NCI-H128 (cell line): ENCODE measurements around the gene ANGPT4.

Source experiments
- DNase-seq: peaks from one replicate; lab custom pipeline; 2025; ENCODE audit not compliant: unreplicated experiment; lab: John Stamatoyannopoulos, UW

The ANGPT4 gene

GRCh38 chr20:845941-846893 lies 69.9 kb downstream of the ANGPT4 start:
- DNase-seq = no peak

DNA sequence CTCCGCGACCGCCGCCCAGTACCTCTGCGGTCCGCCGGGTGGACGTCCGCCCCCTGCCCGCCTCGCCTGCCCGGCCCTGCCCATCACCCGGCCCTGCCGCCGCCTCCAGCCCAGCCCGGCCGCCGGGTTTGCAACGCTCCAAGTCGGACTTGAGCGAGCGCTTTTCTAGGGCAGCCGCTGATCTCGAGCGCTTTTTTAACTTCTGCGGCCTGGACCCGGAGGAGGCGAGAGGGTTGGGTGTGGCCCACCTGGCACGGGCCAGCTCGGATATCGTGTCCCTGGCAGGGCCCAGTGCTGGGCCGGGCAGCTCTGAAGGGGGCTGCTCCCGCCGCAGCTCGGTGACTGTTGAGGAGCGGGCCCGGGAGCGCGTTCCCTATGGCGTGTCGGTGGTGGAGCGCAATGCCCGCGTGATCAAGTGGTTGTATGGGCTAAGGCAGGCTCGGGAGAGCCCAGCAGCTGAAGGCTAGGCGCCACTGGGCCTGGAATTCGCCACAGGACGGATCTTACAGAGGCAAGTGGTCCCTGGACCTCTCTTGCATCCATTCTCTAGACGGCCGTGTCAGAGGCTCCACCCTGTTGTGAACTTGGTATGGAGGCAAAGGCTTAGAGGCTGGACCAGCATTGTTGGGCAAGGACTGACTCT lies 70.8 kb downstream of the ANGPT4 start:
- no peak for DNase-seq

DNA sequence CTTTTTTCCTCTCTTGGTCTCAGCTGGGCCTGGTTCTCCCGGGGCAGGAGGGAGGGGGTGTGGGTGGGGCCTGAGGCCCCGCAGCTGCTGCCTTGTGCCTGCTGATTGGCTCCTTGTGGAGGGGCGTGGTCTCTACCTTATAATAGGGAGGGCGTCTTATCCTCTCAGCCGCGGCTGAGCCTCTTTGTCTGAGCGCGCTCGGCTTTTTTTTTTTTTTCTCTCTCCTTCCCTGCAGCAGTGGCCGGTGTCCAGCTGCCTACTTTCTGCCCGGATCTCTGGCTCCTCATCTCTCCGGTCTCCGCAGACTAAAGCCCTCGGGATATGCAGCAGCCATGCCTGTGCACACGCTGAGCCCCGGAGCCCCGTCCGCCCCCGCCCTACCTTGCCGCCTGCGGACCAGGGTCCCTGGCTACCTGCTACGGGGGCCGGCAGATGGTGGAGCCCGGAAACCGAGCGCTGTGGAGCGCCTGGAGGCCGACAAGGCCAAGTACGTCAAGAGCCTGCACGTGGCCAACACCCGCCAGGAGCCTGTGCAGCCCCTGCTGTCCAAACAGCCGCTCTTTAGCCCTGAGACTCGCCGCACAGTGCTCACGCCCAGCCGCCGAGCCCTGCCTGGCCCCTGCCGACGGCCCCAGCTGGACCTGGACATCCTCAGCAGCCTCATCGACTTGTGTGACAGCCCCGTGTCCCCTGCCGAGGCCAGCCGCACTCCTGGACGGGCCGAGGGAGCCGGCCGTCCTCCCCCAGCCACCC lies 71.5 kb downstream of the ANGPT4 start:
- DNase-seq = peak; percentile 89

- DNase-seq = no peak
Observed at GRCh38 chr20:843912-844311, 72.2 kb downstream of the ANGPT4 start.

- DNase-seq = no peak
Observed at GRCh38 chr20:842547-842940, 73.6 kb downstream of the ANGPT4 start.

DNA sequence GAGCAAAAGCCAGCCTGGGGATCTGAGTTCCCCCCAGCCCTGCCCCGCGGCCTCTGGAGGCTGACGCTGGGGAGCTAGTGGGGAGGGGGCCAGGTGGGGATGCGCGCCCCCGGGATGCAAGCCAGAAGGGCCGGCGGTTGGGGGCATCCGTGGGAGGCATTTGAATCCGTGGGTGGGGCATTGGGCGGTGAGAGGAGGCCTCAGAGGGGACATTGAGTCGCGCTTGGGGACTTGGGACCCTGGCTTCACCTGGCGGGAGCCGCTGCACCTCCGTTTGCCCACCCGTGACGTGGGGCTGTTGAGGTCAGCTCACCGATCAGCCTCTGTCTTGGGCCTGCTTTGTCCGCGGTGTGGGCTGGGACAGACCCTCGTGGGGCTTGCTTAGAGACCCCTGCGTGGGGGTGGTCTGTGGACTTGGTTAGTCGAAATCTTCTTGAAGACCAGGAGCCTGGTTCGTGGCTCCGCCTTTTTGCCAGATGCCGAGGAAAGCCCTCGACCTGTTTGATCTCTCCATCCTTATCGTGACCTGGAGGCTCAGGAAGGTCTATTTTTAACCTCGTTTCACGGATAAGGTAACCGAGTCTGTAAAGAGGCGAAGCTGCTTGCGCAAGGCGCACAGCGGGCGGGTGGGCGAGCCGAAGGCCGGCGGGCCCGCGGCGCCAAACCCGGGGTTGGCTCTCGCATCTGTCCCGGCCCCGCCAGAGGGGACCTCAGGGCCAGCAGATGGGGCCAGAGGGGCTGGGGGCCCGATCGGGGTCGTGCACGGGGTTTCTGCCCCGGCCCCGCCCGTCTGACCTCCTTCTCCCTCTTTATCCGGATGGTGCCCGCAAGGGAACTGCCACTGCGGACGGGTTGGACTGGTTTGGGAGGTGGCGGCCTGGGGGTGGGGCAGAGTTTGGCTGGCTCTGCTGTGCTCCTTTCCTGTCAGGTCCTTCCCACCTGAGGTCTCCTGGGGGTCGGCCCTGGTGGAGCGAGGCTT lies 74.3 kb downstream of the ANGPT4 start:
- no peak for DNase-seq

GRCh38 chr20:840858-841567 lies 75.1 kb downstream of the ANGPT4 start:
- no peak for DNase-seq

DNA sequence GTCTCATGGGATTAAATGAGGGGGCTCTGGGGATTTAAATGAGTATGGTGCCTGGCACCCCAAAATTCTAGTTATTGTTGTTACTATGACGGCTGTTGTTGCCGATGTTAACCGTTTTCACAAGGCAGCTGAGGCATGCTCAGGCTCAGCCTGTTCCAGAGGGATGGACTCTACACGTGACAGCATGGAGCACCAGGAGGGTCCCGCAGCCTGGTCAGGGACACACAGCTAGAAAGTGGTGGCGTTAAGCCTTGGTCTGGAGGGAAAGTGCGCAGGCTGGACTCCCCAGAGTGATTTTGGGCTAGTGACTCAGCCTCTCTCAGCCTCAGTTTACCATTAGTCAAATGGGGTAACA lies 75.7 kb downstream of the ANGPT4 start:
- no peak for DNase-seq

DNA sequence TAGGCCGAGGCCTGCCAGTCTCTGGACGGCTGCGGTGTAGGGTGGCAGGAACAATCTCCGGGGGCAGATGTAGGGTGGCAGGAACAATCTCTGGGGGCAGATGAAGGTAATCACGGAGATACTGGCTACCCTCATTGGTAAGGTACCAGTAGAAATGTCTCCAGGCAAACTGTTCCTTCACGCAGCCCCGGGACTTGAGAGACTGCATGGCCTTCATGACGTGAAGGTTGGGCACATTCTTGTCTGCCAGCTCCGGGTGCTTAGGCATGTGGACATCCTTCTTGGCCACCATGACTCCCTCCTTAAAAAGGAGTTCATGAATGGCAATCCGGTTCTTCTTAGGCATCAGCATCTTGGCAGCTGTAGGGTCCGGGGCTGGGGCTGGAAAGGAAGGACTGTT lies 76.5 kb downstream of the ANGPT4 start:
- DNase-seq = no peak

DNA sequence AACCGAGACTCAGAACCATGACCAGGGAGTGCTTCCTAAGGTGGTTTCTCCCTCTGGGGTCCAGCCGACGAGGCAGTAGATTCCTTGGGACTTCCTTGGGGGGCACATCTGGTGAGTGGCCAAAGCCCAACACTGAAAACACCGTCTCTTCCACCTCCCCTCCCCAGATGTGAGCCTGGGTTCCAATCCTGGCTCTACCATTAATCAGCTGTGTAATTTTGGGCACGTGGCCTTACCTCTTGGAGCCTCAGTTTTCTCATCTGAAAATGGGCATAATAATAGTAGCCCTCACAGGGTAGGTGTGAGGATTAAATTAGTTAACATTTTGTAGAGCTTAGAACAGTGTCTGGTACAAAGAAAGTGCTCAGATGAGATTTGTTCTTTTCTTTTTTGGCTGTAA lies 77.1 kb downstream of the ANGPT4 start:
- DNase-seq = no peak

DNA sequence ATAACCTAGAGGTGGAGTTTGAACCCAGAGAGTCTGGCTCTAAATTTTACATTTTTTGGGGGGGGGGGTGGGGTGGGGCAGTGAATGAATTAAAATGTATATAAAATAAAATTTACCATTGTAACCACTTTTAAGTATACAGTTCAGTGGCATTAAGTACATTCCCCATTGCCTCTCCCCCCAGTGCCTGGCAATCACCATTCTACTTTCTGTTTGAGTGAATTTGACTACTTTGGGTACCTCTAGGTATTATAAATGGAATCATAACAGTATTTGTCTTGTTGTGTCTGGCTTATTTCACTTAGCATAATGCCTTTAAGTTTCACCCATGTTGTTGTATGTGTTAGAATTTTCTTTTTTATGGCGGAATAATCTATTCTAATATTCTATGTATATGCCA lies 79.9 kb downstream of the ANGPT4 start:
- DNase-seq = no peak

- no peak for DNase-seq
Observed at GRCh38 chr20:835608-836045, 80.5 kb downstream of the ANGPT4 start.

DNA sequence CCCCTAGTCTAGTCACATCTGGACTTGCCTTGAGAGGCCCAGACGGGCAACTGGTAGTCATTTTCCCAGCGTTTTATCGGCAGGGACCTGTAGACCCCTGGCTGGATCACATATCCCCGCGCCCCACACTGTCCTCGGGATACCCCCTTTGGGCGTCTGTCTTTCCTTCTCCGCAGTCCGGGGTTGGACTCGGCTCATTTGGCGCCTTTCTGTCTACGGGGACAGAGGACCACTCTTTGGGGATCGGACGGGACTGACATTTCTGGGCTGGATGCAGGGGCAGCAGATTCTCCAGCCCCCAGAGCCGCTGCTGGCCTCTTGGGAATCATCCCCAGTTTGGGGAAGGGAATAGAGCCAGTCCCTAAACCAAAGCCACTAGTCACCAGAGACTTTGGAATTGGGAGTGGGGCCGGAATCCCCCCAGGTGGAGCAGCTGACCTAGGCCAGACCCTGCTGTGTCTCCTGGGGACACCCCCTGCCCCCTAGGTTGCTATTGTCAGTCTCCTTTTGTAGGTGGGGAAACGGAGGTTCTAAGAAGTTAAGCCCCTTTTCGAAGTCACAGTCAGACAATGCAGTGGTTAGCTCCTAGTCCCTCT lies 81.9 kb downstream of the ANGPT4 start:
- no peak for DNase-seq

DNA sequence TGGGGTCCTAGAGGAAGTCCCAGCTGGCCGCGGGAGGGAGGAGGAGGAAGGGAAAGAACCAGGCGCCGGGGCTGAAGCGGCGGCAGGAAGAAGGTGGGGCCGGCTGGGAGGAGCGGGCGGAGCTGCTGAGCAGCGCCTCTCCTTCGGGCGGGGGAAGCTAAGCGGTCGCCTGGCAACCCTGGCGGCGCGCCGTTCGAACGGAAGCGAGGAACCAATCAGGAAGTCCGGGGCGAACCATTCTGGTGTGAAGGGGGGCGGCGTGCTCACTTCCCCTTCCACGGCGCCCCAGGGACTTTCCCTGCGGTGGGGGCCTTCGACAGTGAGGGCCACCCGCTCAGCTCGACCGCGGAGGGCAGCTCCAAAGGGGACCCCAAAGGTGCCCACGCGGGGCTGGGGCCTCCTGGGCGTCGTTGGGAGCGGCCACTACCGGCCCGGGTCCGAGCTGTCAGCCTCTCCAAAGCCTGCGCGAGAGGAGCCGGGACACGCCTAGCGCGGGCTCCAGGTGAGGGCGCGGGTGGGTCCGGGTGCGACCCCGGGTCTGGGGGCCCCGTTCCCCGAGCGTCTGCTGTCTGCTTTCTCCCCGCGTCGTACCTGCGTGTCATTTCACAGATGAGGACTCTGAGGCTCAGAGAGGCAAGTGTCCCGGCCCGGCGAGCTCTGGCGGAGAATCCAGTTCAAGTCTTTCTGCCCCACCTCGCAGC lies 82.5 kb downstream of the ANGPT4 start, which contains the start of gene FAM110A:
Gene FAM110A (plus strand): TSS at position 266 of the 701 bp plus-strand sequence. CDS start 11,090 bp downstream, outside the sequence.
- DNase-seq = peak; percentile 87

GRCh38 chr20:833121-833449 lies 83.0 kb downstream of the ANGPT4 start:
- DNase-seq = no peak

- no peak for DNase-seq
Observed at GRCh38 chr20:831956-832355, 84.2 kb downstream of the ANGPT4 start.

- no peak for DNase-seq
Observed at GRCh38 chr20:831251-831650, 84.9 kb downstream of the ANGPT4 start.

DNA sequence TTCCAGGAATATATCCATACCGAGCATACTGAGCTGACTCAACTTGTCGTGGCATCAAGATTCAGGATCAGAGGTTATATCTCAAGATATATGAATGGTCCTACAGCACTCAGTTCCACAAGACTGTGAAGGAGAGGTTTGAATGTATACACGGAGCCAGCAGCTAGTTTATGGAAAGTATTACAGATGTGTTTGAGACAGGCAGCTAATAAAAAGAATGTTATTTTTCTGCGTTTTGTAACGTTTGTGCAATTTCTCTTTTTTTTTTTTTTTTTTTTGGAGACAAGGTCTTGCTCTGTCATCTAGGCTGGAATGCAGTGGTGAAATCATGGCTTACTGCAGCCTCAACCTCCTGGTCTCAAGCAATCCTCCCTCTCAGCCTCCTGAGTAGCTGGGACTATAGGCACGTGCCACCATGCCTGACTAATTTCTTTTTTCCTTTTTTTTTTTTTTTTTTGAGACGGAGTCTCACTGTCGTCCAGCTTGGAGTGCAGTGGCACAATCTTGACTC lies 86.1 kb downstream of the ANGPT4 start:
- no peak for DNase-seq

DNA sequence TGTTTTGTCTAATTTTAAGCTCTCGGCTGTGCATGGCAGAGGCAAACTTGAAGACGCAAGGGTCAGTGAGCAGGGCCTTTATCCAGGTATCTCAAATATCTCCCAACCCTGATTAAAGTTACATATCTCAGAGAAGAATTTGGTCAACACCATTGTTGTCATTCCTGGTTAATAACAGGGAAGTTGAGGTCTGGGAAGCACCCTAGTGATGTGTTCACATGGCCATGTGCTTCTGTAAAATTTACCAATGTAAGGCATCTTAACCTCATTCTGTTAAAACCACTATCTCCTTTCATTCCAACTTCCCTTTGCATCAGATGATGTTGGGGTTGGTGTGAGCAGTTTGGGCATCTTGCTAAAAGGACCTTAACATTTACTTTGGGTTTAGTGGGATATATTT lies 86.6 kb downstream of the ANGPT4 start:
- no peak for DNase-seq
